GM23248 (cell line): ENCODE results near the gene CASK. TPM values are rescaled to one million over a fixed set of nuclear protein-coding genes. Genes with fewer than 3 reads are reported as not detected.

ENCODE experiments used
- DNase-seq: peaks from one replicate; pipeline ENCODE4 v3.0.0-alpha.2; 2015
- H2AFZ ChIP-seq: fragments of 200-600 bp; sonication (generic); 2 replicates; pipeline ENCODE4 v1.6.1; 2016; ENCODE audit warnings: antibody characterized with exemption
- H3F3A ChIP-seq: fragments of 200-600 bp; sonication (generic); 2 replicates; pipeline ENCODE4 v1.6.1; 2016; ENCODE audit warnings: mild to moderate bottlenecking, antibody characterized with exemption, mixed run types; ENCODE audit not compliant: insufficient read depth
- H3K27ac ChIP-seq: fragments of 200-600 bp; sonication (generic); 2 replicates; pipeline ENCODE4 v1.5.1; 2016; ENCODE audit warnings: mild to moderate bottlenecking
- H3K27me3 ChIP-seq: fragments of 200-600 bp; sonication (generic); replicated peaks from 2 replicates; pipeline ENCODE4 v1.6.1; 2016; ENCODE audit warnings: mild to moderate bottlenecking; ENCODE audit not compliant: insufficient read depth
- H3K36me3 ChIP-seq: fragments of 200-600 bp; sonication (generic); 2 replicates; pipeline ENCODE4 v1.6.1; 2016; ENCODE audit warnings: low read depth, mild to moderate bottlenecking
- H3K4me1 ChIP-seq: fragments of 200-600 bp; sonication (generic); 2 replicates; pipeline ENCODE4 v1.6.1; 2016; ENCODE audit warnings: mild to moderate bottlenecking; ENCODE audit not compliant: insufficient read depth
- H3K4me2 ChIP-seq: fragments of 200-600 bp; sonication (generic); one replicate; pipeline ENCODE4 v1.6.1; 2016; ENCODE audit warnings: mild to moderate bottlenecking; ENCODE audit not compliant: unreplicated experiment
- H3K4me3 ChIP-seq: fragments of 200-600 bp; sonication (generic); 2 replicates; pipeline ENCODE4 v1.5.1; 2016; ENCODE audit warnings: mild to moderate bottlenecking
- H3K79me2 ChIP-seq: fragments of 200-600 bp; sonication (generic); 2 replicates; pipeline ENCODE4 v1.6.1; 2016; ENCODE audit warnings: mild to moderate bottlenecking; ENCODE audit not compliant: insufficient read depth
- H3K9ac ChIP-seq: fragments of 200-600 bp; sonication (generic); 2 replicates; pipeline ENCODE4 v1.6.1; 2016; ENCODE audit warnings: mild to moderate bottlenecking
- H3K9me2 ChIP-seq: fragments of 200-600 bp; sonication (generic); 2 replicates; pipeline ENCODE4 v1.6.1; 2016; ENCODE audit warnings: mixed run types, mild to moderate bottlenecking, moderate library complexity; ENCODE audit not compliant: insufficient read depth
- H3K9me3 ChIP-seq: fragments of 200-600 bp; sonication (generic); one replicate; pipeline ENCODE4 v1.6.1; 2017; ENCODE audit warnings: low read depth
- H4K20me1 ChIP-seq: fragments of 200-600 bp; sonication (generic); 2 replicates; pipeline ENCODE4 v1.6.0; 2016; ENCODE audit not compliant: insufficient read depth
- EZH2 ChIP-seq: fragments of 200-600 bp; sonication (generic); IDR thresholded peaks from 2 replicates; pipeline ENCODE4 v1.6.1; 2018; ENCODE audit warnings: antibody characterized with exemption, mild to moderate bottlenecking; ENCODE audit not compliant: insufficient read depth, poor library complexity, severe bottlenecking
- EZH2phosphoT487 ChIP-seq: fragments of 200-600 bp; sonication (generic); IDR thresholded peaks from 2 replicates; pipeline ENCODE4 v1.6.1; 2018; ENCODE audit warnings: antibody characterized with exemption, moderate library complexity, mild to moderate bottlenecking, low read depth; ENCODE audit not compliant: insufficient read depth
- WGBS, 2 experiments: methylation state at CpG; one replicate each; pipeline ENCODE4 v1.1.6; 2015 to 2017; ENCODE audit warnings: low lambda C conversion rate in 2 of 2, low coverage in 1 of 2; ENCODE audit errors: missing lambda C conversion rate in 2 of 2; 5-methylcytosine and 5-hydroxymethylcytosine counted together
- in situ Hi-C: fragments of 300-500 bp; cut with MboI; formaldehyde crosslinking; loops from 2 replicates; pipeline ENCODE4 v1.15.0; 2020
- polyA plus RNA-seq: library from polyadenylated mRNA; unstranded; fragments of >200 nt; fragmentation: Nextera tagmentation; extraction: Ambion mirVana; gene quantifications from 2 replicates; pipeline ENCODE4 v1.2.1, GENCODE V29; 2016
- total RNA-seq: library from RNA; depleted of rRNA; stranded (reverse); fragments of >200 nt; shearing (Covaris generic); gene quantifications from 2 replicates; pipeline ENCODE4 v1.2.3, GENCODE V29; 2014

CASK gene
- total and polyA plus RNA-seq, 2 experiments from 2014 or later: 2.5 to 29.2 TPM

DNA sequence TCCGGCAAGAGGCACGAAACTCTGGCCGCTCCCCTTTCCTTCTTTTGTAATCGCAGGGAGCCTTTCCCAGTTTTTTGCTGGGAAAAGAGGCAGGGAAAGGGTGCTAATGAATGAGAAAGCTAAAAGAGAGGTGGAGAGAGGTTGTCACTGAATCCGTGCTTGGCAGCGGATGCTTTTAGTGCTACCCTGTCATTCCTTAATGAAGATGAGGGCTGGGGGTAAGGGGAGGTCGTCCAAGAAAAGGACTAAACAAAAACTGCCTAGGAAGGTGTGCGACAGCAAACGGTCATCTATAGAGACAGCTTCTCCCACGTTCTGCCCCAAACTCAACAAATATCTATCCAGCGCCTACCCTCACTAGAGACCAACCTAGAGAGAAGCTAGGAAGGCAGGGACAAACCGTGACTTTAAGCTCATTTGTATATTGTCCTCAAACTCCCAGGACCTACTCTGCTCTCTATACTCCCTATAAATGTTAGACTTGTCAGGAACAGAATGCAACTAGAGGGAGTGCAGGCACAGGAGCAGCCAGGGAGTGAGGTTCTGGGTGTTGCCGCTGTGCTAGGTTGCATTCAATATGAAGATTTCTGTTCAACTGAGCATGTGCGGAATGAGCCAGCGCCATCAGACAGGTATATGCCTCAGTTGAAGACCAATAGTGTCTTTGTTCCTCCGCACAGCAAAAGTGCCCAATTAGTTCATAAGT, 777 bp upstream of the CASK start:
- H3K79me2 ChIP-seq: peaks cover 30% of the 10 kb centered on the region
- TF ChIP-seq EZH2phosphoT487 (no peak), EZH2 (no peak)
- peaks cover 9% of the 10 kb centered on the region for H3K4me1 ChIP-seq
- H3K27me3 ChIP-seq: no peaks in the 10 kb centered on the region
- H3K9ac ChIP-seq: peak overlapping the region; percentile 79
- peak; percentile 47 for DNase-seq
- WGBS, 2 experiments: 1% methylated on average over 12 to 13 of the region's 16 CpGs
- H3K36me3 ChIP-seq: no peaks in the 10 kb centered on the region
- no peaks in the 10 kb centered on the region for H3K9me2 ChIP-seq
- peak overlapping the region; percentile 91 for H3K4me2 ChIP-seq
- peak overlapping the region; percentile 97 for H2AFZ ChIP-seq
- peak overlapping the region; percentile 45 for H3K27ac ChIP-seq
- no peaks in the 10 kb centered on the region for H3K9me3 ChIP-seq
- no peaks in the 10 kb centered on the region for H4K20me1 ChIP-seq
- H3K4me3 ChIP-seq: peak overlapping the region; percentile 93
- in situ Hi-C loops: no loop called here
- H3F3A ChIP-seq: peaks cover 15% of the 10 kb centered on the region; the same call in 1 of the 2 replicates

DNA sequence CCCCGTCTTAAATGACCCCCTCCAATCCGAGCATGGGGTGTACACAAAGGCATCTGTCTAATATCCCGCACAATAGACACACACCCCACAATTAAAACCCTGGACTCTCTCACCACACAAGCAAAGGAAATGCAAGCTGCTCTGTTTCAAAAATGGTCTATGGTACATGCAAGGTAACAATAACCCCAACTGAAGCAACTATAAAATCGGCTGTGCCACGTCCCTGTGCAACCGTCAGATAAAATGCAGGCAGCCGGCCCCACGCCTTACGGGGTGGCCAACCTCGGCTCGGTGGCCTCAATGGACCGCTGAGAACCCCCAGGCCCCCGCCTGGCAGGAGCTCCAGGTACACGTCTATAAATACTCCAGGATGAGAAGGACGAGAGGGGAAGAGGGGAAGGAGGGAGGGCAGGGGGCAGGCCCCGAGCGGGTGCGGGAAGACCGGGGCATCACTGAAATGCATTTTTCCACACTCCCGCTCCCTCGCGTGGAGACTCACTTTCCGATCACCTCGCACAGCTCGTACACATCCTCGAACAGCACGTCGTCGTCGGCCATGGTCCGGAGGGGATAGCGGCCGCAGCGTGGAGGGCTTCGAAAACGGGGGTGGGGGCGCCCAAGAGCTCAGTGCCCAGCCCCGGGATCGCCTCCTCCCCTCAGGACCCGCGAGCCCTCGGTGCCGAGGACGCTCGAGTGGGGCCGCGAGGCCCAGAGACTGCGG, 763 bp downstream of the CASK start:
- H3K4me3 ChIP-seq: peak overlapping the region; percentile 93
- H3K9me2 ChIP-seq: no peaks in the 10 kb centered on the region
- WGBS, 2 experiments: 0 to 2% methylated on average over 14 to 32 of the region's 48 CpGs
- H3K9me3 ChIP-seq: no peaks in the 10 kb centered on the region
- H3K36me3 ChIP-seq: no peaks in the 10 kb centered on the region
- H3F3A ChIP-seq: peaks cover 15% of the 10 kb centered on the region; the same call in 1 of the 2 replicates
- H3K79me2 ChIP-seq: peaks cover 45% of the 10 kb centered on the region
- TF ChIP-seq EZH2phosphoT487: no peak
- no peak for TF ChIP-seq EZH2
- H4K20me1 ChIP-seq: no peaks in the 10 kb centered on the region
- in situ Hi-C loops: no loop called here
- H3K4me2 ChIP-seq: peak overlapping the region; percentile 90
- peaks cover 9% of the 10 kb centered on the region for H3K4me1 ChIP-seq
- peak overlapping the region; percentile 68 for H2AFZ ChIP-seq
- H3K27me3 ChIP-seq: no peaks in the 10 kb centered on the region
- DNase-seq: peak; percentile 48
- peak overlapping the region; percentile 86 for H3K9ac ChIP-seq
- peak overlapping the region; percentile 69 for H3K27ac ChIP-seq

DNA sequence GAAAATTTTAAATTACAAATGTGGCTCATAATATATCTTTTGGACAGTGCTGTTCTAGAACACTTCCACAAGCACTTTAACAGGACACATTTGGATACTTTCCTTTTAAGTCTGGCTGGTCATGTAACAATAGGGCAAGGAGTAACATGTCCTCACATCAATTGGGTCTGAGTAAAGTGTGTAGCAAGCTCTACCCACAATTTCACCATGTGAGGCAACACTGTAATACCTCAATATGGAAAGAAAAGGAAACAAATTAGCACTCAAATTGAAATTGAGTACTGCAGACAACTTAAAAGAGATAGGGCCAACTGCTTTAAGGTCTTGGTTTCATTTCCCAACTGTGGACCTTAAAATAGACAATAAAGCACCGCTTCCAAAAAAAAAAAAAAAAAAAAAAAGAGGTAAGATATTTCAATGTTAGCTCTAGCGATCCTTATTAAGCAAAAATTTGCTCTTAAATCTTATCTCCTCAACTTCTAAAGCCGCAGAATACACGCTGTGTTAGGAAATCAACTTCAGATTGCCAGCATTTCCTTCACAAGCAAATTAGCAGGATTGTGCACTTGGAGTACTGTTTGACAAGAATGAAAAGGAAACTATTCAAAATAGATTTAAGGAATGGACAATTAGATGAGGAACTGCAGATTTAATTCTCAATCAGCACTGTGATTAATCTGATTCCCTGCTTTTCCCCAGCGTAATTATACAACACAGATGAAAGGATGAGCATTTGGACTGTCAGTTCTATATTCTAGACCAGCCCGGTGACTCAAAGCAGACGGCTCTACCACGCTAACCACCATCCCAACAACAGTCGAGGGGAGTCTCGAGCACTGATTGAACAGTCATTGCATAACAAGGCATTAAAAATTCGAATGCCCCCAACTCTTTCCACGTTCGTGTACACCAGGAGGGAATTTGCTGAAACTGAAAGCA, 1.6 kb downstream of the CASK start:
- Histone ChIP-seq H3K36me3 (no peaks in the 10 kb centered on the region), H3K4me2 (peak overlapping the region; percentile 90), H3K79me2 (peaks cover 54% of the 10 kb centered on the region), H3K4me1 (peaks cover 9% of the 10 kb centered on the region), H3K27me3 (no peaks in the 10 kb centered on the region), H3F3A (peaks cover 15% of the 10 kb centered on the region; the same call in 1 of the 2 replicates), H2AFZ (peak overlapping the region; percentile 68), H3K9me2 (no peaks in the 10 kb centered on the region), H4K20me1 (no peaks in the 10 kb centered on the region), H3K4me3 (peak overlapping the region; percentile 93), H3K9me3 (no peaks in the 10 kb centered on the region), H3K27ac (peak overlapping the region; percentile 69), H3K9ac (peak overlapping the region; percentile 86)
- in situ Hi-C loops: no loop called here
- WGBS, 2 experiments: 1% methylated on average over 10 to 13 of the region's 13 CpGs
- peak; percentile 68 for DNase-seq
- no peak for TF ChIP-seq EZH2phosphoT487
- no peak for TF ChIP-seq EZH2

DNA sequence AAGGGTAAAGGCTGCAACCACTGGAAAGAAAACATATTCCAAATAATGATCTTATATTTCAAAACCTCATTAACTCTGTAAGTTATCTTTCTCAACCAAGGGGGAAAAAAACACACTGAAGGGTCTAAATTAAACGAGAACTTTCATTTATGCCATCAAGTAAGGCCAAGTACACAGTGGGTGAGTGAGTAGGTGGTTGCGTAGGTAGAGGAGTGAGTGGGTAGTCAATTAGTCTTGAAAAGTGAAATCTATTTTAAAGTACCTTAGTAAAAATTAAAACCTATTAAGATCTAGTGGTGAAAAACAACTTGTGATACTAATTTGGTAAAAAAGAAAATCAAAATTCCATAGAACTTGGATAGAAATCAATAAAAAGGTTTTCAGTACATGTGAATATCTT, 3.5 kb downstream of the CASK start:
- H3K79me2 ChIP-seq: peaks cover 71% of the 10 kb centered on the region
- 57 to 66% methylated on average over 2 of the region's 2 CpGs for WGBS, 2 experiments
- H3K4me2 ChIP-seq: peak overlapping the region; percentile 52
- H3K36me3 ChIP-seq: no peaks in the 10 kb centered on the region
- H3K27ac ChIP-seq: no peak overlapping the region
- no peak overlapping the region for H2AFZ ChIP-seq
- in situ Hi-C loops: no loop called here
- H3F3A ChIP-seq: peaks cover 15% of the 10 kb centered on the region; the same call in 1 of the 2 replicates
- no peak overlapping the region for H3K9ac ChIP-seq
- TF ChIP-seq EZH2: no peak
- no peak for TF ChIP-seq EZH2phosphoT487
- H3K9me2 ChIP-seq: no peaks in the 10 kb centered on the region
- no peaks in the 10 kb centered on the region for H3K9me3 ChIP-seq
- no peaks in the 10 kb centered on the region for H4K20me1 ChIP-seq
- H3K27me3 ChIP-seq: no peaks in the 10 kb centered on the region
- H3K4me3 ChIP-seq: peak overlapping the region; percentile 4; the same call in 1 of the 2 replicates
- DNase-seq: no peak
- peaks cover 12% of the 10 kb centered on the region for H3K4me1 ChIP-seq
